NB4 (cell line): Measurements from ENCODE around the gene BCKDHB.
A peak's percentile ranks its signal among the peaks of the same experiment; 100 is the strongest.

Source experiments
- DNase-seq: peaks from one replicate; pipeline ENCODE4 v3.0.0; 2010; ENCODE audit warnings: low read depth
- H3K4me3 ChIP-seq: one replicate; pipeline ENCODE4 v1.5.1; 2011; ENCODE audit warnings: mild to moderate bottlenecking, low read depth, low read length, moderate library complexity
- CTCF ChIP-seq: IDR thresholded peaks from one replicate; pipeline ENCODE4 v1.5.1; 2012; ENCODE audit warnings: low read depth, low read length
- MYC ChIP-seq: IDR thresholded peaks from 2 replicates; pipeline ENCODE4 v1.6.1; 2011; ENCODE audit warnings: low read depth, low read length
- POLR2A ChIP-seq: IDR thresholded peaks from 2 replicates; pipeline ENCODE4 v1.6.1; 2011; ENCODE audit warnings: mild to moderate bottlenecking; ENCODE audit not compliant: insufficient read length; ENCODE audit errors: extremely low read depth
- TF ChIP-seq, protein P1 (sequence below): IDR thresholded peaks from 2 replicates; pipeline ENCODE4 v1.6.1; 2011; ENCODE audit warnings: low read depth, low read length

The BCKDHB gene

GRCh38 chr6:80197986-80198385, 91.5 kb downstream of the BCKDHB start:
- no peak for DNase-seq
- TF ChIP-seq MYC: no peak
- TF ChIP-seq POLR2A: no peak
- TF ChIP-seq, protein P1, sequence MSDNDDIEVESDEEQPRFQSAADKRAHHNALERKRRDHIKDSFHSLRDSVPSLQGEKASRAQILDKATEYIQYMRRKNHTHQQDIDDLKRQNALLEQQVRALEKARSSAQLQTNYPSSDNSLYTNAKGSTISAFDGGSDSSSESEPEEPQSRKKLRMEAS: no peak
- TF ChIP-seq CTCF: no peak
- no peak overlapping the region for H3K4me3 ChIP-seq

DNA sequence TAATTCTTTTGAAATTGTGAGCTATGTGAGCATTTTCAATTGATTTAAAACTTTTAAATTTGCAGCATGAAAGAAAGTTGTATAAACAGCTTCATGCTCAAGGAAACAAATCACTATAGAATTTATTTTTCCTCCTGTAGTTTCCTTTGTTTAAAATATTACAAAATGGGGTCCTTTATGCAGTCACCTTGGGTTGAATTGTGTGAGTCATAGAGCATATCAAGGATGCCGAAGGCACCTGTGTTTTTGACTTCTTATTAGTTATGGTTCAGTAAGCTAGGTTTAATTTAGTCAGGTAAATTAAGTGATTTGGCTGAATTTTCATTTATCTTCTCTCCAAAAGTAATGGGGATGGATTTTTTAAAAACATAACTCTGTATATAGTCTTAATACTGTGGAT, 96.8 kb downstream of the BCKDHB start:
- no peak overlapping the region for H3K4me3 ChIP-seq
- no peak for DNase-seq
- TF ChIP-seq, protein P1: no peak
- TF ChIP-seq MYC (no peak), CTCF (no peak), POLR2A (no peak)

- no peak for DNase-seq
- TF ChIP-seq MYC (no peak), CTCF (no peak), POLR2A (no peak)
- TF ChIP-seq, protein P1: no peak
- no peak overlapping the region for H3K4me3 ChIP-seq
Measured at GRCh38 chr6:80205404-80205803, 98.9 kb downstream of the BCKDHB start.

DNA sequence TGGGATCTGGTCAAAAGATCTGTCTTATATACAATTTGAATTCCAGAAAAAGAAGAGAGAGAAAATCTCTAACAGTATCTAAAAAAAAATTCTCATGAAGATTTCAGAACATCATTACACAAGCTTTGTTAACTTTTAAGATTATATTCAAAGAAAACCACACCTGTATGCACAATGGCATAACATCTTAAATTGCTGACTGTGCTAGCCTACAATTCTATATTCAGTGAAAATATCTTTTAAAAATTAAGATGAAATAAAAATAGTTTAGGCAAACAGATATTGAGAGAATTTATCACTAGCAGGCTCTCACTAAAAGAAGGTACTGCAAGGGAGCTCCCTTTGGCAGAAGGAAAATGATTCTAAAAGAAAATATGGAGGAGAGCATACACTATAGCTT, 100.3 kb downstream of the BCKDHB start:
- DNase-seq: no peak
- no peak overlapping the region for H3K4me3 ChIP-seq
- TF ChIP-seq POLR2A: no peak
- TF ChIP-seq MYC: no peak
- TF ChIP-seq CTCF: no peak

DNA sequence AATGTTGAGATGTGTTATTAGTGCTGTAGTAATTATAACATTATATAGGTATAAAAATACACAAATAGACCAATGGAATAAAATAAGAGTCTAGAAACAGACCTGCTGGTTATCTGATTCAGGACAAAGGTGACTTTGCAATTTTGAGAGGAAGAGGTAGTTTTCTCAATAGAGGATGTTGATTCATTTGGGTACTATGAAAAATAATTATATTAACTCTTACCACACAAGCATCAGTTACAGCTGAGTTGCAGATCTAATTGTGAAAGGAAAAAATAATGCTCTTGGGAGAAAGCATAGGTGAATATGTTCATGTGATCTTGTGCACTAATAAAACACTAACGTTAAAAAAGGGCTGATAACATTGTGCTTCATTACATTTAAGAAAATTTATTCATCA, 103.0 kb downstream of the BCKDHB start:
- TF ChIP-seq POLR2A: no peak
- DNase-seq: peak; percentile 10
- no peak overlapping the region for H3K4me3 ChIP-seq

- TF ChIP-seq, protein P1: no peak
- TF ChIP-seq CTCF (no peak), POLR2A (no peak), MYC (no peak)
- H3K4me3 ChIP-seq: no peak overlapping the region
- no peak for DNase-seq
Measured at GRCh38 chr6:80210618-80211017, 104.1 kb downstream of the BCKDHB start.
